BJ (cell line): Measurements from ENCODE around the gene LRRC70. TPM values are rescaled to one million over a fixed set of nuclear protein-coding genes. Genes with fewer than 3 reads are reported as not detected.
"Not testable (repeated sequence)": the region's sequence is repeated elsewhere in the genome, so short reads cannot be mapped to it uniquely, and the experiment has no call there.

Source experiments
- CTCF ChIA-PET: fragments of 350-600 bp; formaldehyde crosslinking; extraction: SDS; loops from one replicate; lab custom pipeline; 2021; ENCODE audit warnings: antibody characterized with exemption, inconsistent platforms; lab: Yijun Ruan, JAX
- POLR2A ChIA-PET: fragments of 300-600 bp; sonication (Branson Sonifier 250); formaldehyde crosslinking; extraction: SDS; loops from one replicate; lab custom pipeline; 2021; ENCODE audit warnings: antibody characterized with exemption; lab: Charles Lee
- DNase-seq: peaks from one replicate; pipeline ENCODE4 v3.0.0-alpha.2; 2011; ENCODE audit warnings: low read depth
- H3K27me3 ChIP-seq: 2 replicates; pipeline ENCODE4 v1.6.0; 2011; ENCODE audit warnings: low read length; ENCODE audit not compliant: control insufficient read depth, insufficient read depth
- H3K36me3 ChIP-seq: 2 replicates; pipeline ENCODE4 v1.5.1; 2011; ENCODE audit warnings: low read length; ENCODE audit not compliant: control insufficient read depth, insufficient read depth
- H3K4me3 ChIP-seq: 2 replicates; pipeline ENCODE4 v1.5.1; 2011; ENCODE audit warnings: low read depth, mild to moderate bottlenecking, control low read depth, low read length
- CTCF ChIP-seq: IDR thresholded peaks from 2 replicates; pipeline ENCODE4 v1.5.1; 2011; ENCODE audit warnings: low read depth, mild to moderate bottlenecking, control low read depth, inconsistent platforms, low read length, moderate library complexity; ENCODE audit not compliant: insufficient read depth
- polyA plus RNA-seq: library from polyadenylated mRNA; depleted of rRNA; stranded (reverse); fragments of >200 nt; gene quantifications from 2 replicates; pipeline ENCODE4 v1.2.3, GENCODE V29; 2011

LRRC70 gene
- polyA plus RNA-seq, 1 experiment: 0.13 TPM

- no peak overlapping the region for H3K4me3 ChIP-seq
- no peak for DNase-seq
- ChIA-PET POLR2A (no interaction called here), CTCF (no interaction called here)
- no peaks in the 10 kb centered on the region for H3K27me3 ChIP-seq
- TF ChIP-seq CTCF: no peak
- H3K36me3 ChIP-seq: no peaks in the 10 kb centered on the region
Observed at GRCh38 chr5:62558941-62559340, 19.7 kb upstream of the LRRC70 start.

- POLR2A ChIA-PET: no interaction called here
- no peaks in the 10 kb centered on the region for H3K36me3 ChIP-seq
- CTCF ChIA-PET: no interaction called here
- no peaks in the 10 kb centered on the region for H3K27me3 ChIP-seq
- no peak for DNase-seq
- H3K4me3 ChIP-seq: no peak overlapping the region
- no peak for TF ChIP-seq CTCF
Observed at GRCh38 chr5:62560786-62561185, 17.8 kb upstream of the LRRC70 start.

GRCh38 chr5:62561896-62562295 lies 16.7 kb upstream of the LRRC70 start:
- CTCF ChIA-PET: no interaction called here

GRCh38 chr5:62562867-62563266 lies 15.8 kb upstream of the LRRC70 start:
- TF ChIP-seq CTCF: no peak
- H3K36me3 ChIP-seq: no peaks in the 10 kb centered on the region
- DNase-seq: no peak
- ChIA-PET POLR2A (no interaction called here), CTCF (no interaction called here)
- H3K4me3 ChIP-seq: no peak overlapping the region
- no peaks in the 10 kb centered on the region for H3K27me3 ChIP-seq

More at GRCh38 chr5:62561896-62562295, 16.7 kb upstream of the LRRC70 start:
- no peak for TF ChIP-seq CTCF
- no peak for DNase-seq
- POLR2A ChIA-PET: no interaction called here
- Histone ChIP-seq H3K4me3 (no peak overlapping the region), H3K27me3 (no peaks in the 10 kb centered on the region), H3K36me3 (no peaks in the 10 kb centered on the region)

GRCh38 chr5:62564101-62564500 lies 14.5 kb upstream of the LRRC70 start:
- DNase-seq: no peak
- ChIA-PET CTCF (no interaction called here), POLR2A (no interaction called here)
- Histone ChIP-seq H3K4me3 (no peak overlapping the region), H3K27me3 (no peaks in the 10 kb centered on the region), H3K36me3 (no peaks in the 10 kb centered on the region)
- no peak for TF ChIP-seq CTCF

GRCh38 chr5:62565740-62566139 lies 12.9 kb upstream of the LRRC70 start:
- POLR2A ChIA-PET, H3K36me3 ChIP-seq: not testable (repeated sequence)

More at GRCh38 chr5:62565740-62566139, 12.9 kb upstream of the LRRC70 start:
- H3K27me3 ChIP-seq, CTCF ChIA-PET, H3K4me3 ChIP-seq, DNase-seq: not testable (repeated sequence)
